Calu3 (cell line): Measurements from ENCODE around the gene SURF6. TPM values are rescaled to one million over a fixed set of nuclear protein-coding genes. Genes with fewer than 3 reads are reported as not detected.
"Not testable (repeated sequence)": the region's sequence is repeated elsewhere in the genome, so short reads cannot be mapped to it uniquely, and the experiment has no call there.

Experiments used
- BruUV-seq: library from RNA; stranded (reverse); fragments of 400-500 nt; replicated peaks from 2 replicates; lab custom pipeline; 2021; lab: Mats Ljungman, UMichigan
- CTCF ChIA-PET: fragments of 300-600 bp; sonication (Branson Sonifier 250); formaldehyde crosslinking; loops from one replicate; lab custom pipeline; 2022; ENCODE audit warnings: antibody characterized with exemption; lab: Charles Lee
- DNase-seq: peaks from one replicate; pipeline ENCODE4 v3.0.0; 2022
- H3K27ac Mint-ChIP-seq: one replicate; pipeline ENCODE4 v1.8.0; 2022; ENCODE audit warnings: mixed read lengths; ENCODE audit not compliant: unreplicated experiment
- H3K27me3 Mint-ChIP-seq: one replicate; pipeline ENCODE4 v1.8.0; 2022; ENCODE audit warnings: mixed read lengths; ENCODE audit not compliant: unreplicated experiment
- H3K36me3 Mint-ChIP-seq: one replicate; pipeline ENCODE4 v1.8.0; 2022; ENCODE audit warnings: mild to moderate bottlenecking, moderate library complexity, mixed read lengths; ENCODE audit not compliant: insufficient read depth, unreplicated experiment
- H3K4me1 Mint-ChIP-seq: one replicate; pipeline ENCODE4 v1.8.0; 2022; ENCODE audit warnings: mild to moderate bottlenecking, low read depth, mixed read lengths; ENCODE audit not compliant: unreplicated experiment
- H3K4me3 Mint-ChIP-seq: one replicate; pipeline ENCODE4 v1.8.0; 2022; ENCODE audit warnings: mild to moderate bottlenecking, low read depth, moderate library complexity, mixed read lengths; ENCODE audit not compliant: unreplicated experiment
- H3K9me3 Mint-ChIP-seq: one replicate; pipeline ENCODE4 v1.8.0; 2022; ENCODE audit warnings: low read depth, mixed read lengths; ENCODE audit not compliant: unreplicated experiment
- intact Hi-C: fragments of 100-400 bp; cut with micrococcal nuclease; formaldehyde crosslinking; loops from one replicate; pipeline ENCODE4 v1.10.0; 2022; ENCODE audit not compliant: unreplicated experiment
- total RNA-seq: library from RNA; stranded (reverse); gene quantifications from 2 replicates; pipeline ENCODE4 v1.2.3, GENCODE V29; 2022
- TF ChIP-seq, protein P1 (sequence below): fragments of 200-600 bp; IDR thresholded peaks from one replicate; pipeline ENCODE4 v1.8.0; 2022; ENCODE audit warnings: antibody characterized with exemption; ENCODE audit not compliant: unreplicated experiment

SURF6 gene
- total RNA-seq, 1 experiment from 2014 or later, result 20.4 TPM

DNA sequence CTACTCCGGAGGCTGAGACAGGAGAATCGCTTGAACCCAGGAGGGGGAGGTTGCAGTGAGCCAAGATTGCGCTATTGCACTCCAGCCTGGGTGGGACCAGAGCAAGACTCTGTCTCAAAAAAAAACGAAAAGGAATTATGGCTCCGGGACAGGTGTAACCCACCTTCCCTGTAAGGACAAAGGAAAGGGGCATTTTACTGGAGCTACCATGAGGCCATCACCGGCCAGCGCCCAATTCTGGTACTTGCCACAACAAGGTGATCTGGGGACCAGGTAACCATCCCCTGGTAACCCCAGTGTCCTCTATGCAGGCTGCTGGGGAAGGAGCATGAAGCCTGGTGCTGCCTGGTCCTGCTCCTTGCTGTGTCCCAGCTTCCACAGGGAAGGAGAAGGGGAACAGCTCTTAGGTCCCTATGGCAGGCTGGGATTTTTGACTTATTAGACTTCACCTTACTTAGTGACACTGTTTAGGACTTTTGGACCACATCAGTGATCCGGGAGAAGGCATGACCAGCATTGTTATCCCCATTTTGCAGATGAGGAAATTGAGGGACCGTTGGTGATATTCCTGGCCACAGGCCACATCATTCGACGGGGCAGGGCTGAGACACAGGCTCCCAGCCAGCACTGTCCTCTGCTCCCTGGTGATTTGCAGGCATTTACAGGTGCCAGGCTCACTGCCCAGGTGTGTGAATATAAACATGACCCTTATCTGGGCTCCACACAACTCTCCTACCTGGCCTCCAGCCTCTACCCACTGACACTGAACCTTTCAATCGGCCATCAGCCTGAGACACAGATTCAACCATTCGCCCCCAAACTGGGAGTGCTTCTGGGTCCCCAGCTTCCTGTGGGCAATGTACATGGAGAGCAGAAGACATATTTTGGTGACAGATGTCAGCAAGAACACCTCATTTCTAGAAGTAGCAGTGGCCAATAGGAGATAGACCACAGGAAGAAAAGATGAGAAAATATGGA is 34.4 kb downstream of the SURF6 start:
- H3K4me3 Mint-ChIP-seq, result no peak overlapping the region
- TF ChIP-seq, protein P1, sequence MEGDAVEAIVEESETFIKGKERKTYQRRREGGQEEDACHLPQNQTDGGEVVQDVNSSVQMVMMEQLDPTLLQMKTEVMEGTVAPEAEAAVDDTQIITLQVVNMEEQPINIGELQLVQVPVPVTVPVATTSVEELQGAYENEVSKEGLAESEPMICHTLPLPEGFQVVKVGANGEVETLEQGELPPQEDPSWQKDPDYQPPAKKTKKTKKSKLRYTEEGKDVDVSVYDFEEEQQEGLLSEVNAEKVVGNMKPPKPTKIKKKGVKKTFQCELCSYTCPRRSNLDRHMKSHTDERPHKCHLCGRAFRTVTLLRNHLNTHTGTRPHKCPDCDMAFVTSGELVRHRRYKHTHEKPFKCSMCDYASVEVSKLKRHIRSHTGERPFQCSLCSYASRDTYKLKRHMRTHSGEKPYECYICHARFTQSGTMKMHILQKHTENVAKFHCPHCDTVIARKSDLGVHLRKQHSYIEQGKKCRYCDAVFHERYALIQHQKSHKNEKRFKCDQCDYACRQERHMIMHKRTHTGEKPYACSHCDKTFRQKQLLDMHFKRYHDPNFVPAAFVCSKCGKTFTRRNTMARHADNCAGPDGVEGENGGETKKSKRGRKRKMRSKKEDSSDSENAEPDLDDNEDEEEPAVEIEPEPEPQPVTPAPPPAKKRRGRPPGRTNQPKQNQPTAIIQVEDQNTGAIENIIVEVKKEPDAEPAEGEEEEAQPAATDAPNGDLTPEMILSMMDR, result no peak
- H3K27me3 Mint-ChIP-seq, result peaks cover 62% of the 10 kb centered on the region
- intact Hi-C loops, result no loop called here
- no TSS peak for BruUV-seq
- H3K36me3 Mint-ChIP-seq, result no peaks in the 10 kb centered on the region
- H3K9me3 Mint-ChIP-seq, result no peaks in the 10 kb centered on the region
- no peak overlapping the region for H3K27ac Mint-ChIP-seq
- CTCF ChIA-PET, result no interaction called here
- DNase-seq, result no peak
- H3K4me1 Mint-ChIP-seq, result no peaks in the 10 kb centered on the region

DNA sequence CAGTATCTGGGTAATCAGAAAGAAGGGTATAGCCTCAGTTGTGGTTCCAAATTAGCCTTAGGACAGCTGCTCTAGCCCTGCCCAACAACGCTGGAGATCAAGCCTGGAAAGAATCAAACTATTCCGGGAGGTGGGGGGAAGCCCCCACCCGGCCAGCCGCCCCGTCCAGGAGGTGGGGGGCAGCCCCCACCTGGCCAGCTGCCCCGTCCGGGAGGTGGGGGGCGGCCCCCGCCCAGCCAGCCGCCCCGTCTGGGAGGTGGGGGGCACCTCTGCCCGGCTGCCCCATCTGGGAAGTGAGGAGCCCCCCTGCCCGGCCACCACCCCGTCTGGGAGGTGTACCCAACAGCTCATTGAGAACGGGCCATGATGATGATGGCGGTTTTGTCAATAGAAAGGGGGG is 36.0 kb downstream of the SURF6 start:
- BruUV-seq, H3K9me3 Mint-ChIP-seq, H3K4me1 Mint-ChIP-seq, CTCF ChIA-PET, H3K36me3 Mint-ChIP-seq, H3K4me3 Mint-ChIP-seq, DNase-seq, H3K27ac Mint-ChIP-seq, intact Hi-C loops: not testable (repeated sequence)
- H3K27me3 Mint-ChIP-seq, result peaks cover 50% of the 10 kb centered on the region

DNA sequence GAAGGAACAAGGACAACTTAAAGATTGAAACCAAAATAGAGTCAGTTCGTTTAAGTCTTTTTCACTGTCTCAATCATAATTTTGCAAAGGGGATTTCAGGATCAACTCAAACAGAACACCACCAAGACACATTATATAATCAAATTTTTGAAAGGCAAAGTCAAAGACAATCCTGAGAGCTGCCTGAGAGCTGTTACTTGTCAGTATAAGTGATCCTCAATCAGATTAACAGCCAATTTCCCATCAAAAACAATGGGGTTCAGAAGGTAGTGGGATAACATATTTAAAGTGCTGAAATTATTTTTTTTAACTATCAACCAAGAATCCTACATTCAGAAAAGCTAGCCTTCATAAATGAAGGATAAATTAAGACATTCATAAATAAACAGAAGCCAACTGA is 41.7 kb downstream of the SURF6 start:
- no peaks in the 10 kb centered on the region for H3K36me3 Mint-ChIP-seq
- DNase-seq, result no peak
- H3K27me3 Mint-ChIP-seq, result peaks cover 51% of the 10 kb centered on the region
- TF ChIP-seq, protein P1, result no peak
- intact Hi-C loops, result no loop called here
- no peaks in the 10 kb centered on the region for H3K4me1 Mint-ChIP-seq
- CTCF ChIA-PET, result no interaction called here
- H3K4me3 Mint-ChIP-seq, result no peak overlapping the region
- BruUV-seq, result no TSS peak
- no peak overlapping the region for H3K27ac Mint-ChIP-seq
- H3K9me3 Mint-ChIP-seq, result no peaks in the 10 kb centered on the region

DNA sequence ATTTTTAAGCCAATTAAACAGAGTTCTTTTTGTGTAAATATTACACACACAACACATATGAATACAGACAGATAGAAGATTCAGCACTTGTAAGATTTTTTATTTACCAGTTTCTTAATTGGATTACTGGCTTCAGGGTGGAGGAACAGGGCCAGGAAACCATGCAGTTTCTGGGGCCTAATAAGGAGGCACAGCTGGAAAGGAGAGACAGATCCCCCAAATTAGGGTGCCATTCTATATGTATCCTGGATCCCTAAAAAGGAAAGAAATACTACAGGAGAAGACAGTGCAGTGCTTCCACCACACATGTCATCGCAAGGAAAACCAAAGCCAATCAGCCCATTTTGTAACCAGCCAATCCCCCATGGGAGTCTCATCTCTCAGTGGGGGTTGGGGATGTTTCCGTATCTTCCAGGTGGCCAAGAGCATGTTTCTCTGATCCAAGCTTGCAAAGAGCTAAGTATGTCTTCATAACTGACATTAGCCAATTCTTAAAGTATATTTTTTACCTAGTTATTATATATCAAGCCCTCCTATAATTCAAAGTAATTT is 45.2 kb downstream of the SURF6 start:
- H3K9me3 Mint-ChIP-seq, result no peaks in the 10 kb centered on the region
- no peaks in the 10 kb centered on the region for H3K4me1 Mint-ChIP-seq
- TF ChIP-seq, protein P1, result no peak
- CTCF ChIA-PET, result no interaction called here
- no TSS peak for BruUV-seq
- no peak for DNase-seq
- H3K4me3 Mint-ChIP-seq, result no peak overlapping the region
- H3K27me3 Mint-ChIP-seq, result peaks cover 23% of the 10 kb centered on the region
- no peak overlapping the region for H3K27ac Mint-ChIP-seq
- H3K36me3 Mint-ChIP-seq, result no peaks in the 10 kb centered on the region
- intact Hi-C loops, result no loop called here
